ENCODE results near the gene TMEM109. TPM values are rescaled to one million over a fixed set of nuclear protein-coding genes. Genes with fewer than 3 reads are reported as not detected.

TMEM109 gene
- total RNA-seq, 4 donors from 2014 or later = 35.2 to 47.2 (median 45.1) TPM

DNA sequence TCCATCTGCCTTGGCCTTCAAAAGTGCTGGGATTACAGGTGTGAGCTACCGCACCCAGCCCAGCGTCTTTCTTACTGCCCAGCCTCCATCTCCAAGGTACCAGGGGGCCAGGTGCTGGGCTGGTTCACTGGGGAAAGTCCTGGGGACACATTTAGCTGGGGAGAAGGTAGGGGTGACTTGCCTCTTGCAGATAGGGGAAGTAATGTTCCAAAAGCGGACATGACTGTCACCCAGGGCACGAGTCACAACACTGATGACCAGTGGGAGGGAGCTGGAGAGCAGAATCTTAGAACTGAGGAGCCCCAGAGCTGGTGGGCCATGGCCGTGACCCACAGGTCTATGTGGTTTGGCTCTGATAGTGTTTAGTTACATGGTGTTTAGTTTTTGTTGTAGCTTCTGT lies 40.5 kb downstream of the TMEM109 start:
- Histone ChIP-seq H3K27me3 (no peaks in the 10 kb centered on the region), H3K36me3 (no peaks in the 10 kb centered on the region), H3K27ac (no peak overlapping the region), H3K9me3 (no peaks in the 10 kb centered on the region), H3K4me3 (no peak overlapping the region), H3K4me1 (peaks cover 0 to 32% (median 9%) of the 10 kb centered on the region in 4 donors)
- WGBS, 2 donors (ENCODE audit: low coverage in 1 of 2) = 72 to 80% methylated on average over 1 to 5 of the region's 5 CpGs
- no peak for DNase-seq
- intact Hi-C loops (cut with DNase I; ENCODE audit: low total_unique reads) = no loop called here
- TF ChIP-seq, protein P1, sequence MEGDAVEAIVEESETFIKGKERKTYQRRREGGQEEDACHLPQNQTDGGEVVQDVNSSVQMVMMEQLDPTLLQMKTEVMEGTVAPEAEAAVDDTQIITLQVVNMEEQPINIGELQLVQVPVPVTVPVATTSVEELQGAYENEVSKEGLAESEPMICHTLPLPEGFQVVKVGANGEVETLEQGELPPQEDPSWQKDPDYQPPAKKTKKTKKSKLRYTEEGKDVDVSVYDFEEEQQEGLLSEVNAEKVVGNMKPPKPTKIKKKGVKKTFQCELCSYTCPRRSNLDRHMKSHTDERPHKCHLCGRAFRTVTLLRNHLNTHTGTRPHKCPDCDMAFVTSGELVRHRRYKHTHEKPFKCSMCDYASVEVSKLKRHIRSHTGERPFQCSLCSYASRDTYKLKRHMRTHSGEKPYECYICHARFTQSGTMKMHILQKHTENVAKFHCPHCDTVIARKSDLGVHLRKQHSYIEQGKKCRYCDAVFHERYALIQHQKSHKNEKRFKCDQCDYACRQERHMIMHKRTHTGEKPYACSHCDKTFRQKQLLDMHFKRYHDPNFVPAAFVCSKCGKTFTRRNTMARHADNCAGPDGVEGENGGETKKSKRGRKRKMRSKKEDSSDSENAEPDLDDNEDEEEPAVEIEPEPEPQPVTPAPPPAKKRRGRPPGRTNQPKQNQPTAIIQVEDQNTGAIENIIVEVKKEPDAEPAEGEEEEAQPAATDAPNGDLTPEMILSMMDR (IDR thresholded peaks at IDR 0.05) = no peak
- TF ChIP-seq POLR2AphosphoS5 (IDR thresholded peaks at IDR 0.05) (no peak), EP300 (IDR thresholded peaks at IDR 0.05; ENCODE audit: low read depth) (no peak), POLR2A (IDR thresholded peaks at IDR 0.05) (no peak)
- in situ Hi-C loops (cut with MboI; ENCODE audit: low pct_ligation_motif_present in 1 of 4, low pct_unique_long_range_greater_than_20kb in 1 of 4, low sequenced_read_pairs in 3 of 4) = no loop called here

DNA sequence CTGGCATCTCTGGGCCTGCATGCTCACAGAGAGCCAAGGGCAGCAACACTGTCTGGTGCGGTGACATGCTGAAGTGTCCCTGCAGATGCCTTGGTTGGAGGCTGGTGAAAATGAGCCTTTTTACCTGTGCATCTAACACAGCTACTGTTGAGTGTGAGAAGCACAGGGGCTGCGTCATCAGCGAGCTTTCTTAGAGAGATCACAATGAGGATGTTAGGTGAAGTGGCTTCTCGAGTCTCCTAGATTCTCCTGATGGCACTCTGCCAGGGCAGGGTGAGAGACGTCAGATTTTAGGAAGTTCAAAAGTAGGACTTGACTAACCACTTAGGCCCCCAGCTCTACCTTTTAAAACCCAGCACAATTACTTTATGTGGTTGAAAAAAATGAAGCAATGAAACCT lies 41.6 kb downstream of the TMEM109 start:
- TF ChIP-seq POLR2A (IDR thresholded peaks at IDR 0.05) (no peak), POLR2AphosphoS5 (IDR thresholded peaks at IDR 0.05) (no peak), EP300 (IDR thresholded peaks at IDR 0.05; ENCODE audit: low read depth) (no peak)
- TF ChIP-seq, protein P1 (IDR thresholded peaks at IDR 0.05) = no peak
- H3K9me3 ChIP-seq = no peaks in the 10 kb centered on the region
- DNase-seq = no peak
- in situ Hi-C loops (cut with MboI; ENCODE audit: low pct_ligation_motif_present in 1 of 4, low pct_unique_long_range_greater_than_20kb in 1 of 4, low sequenced_read_pairs in 3 of 4) (no loop called here), intact Hi-C loops (cut with DNase I; ENCODE audit: low total_unique reads) (no loop called here)
- WGBS, 2 donors (ENCODE audit: low coverage in 1 of 2) = 51 to 53% methylated on average over 3 to 5 of the region's 5 CpGs
- H3K27ac ChIP-seq = no peak overlapping the region
- no peaks in the 10 kb centered on the region for H3K36me3 ChIP-seq
- peaks cover 0 to 21% (median 9%) of the 10 kb centered on the region in 4 donors for H3K4me1 ChIP-seq
- no peak overlapping the region for H3K4me3 ChIP-seq
- no peaks in the 10 kb centered on the region for H3K27me3 ChIP-seq

DNA sequence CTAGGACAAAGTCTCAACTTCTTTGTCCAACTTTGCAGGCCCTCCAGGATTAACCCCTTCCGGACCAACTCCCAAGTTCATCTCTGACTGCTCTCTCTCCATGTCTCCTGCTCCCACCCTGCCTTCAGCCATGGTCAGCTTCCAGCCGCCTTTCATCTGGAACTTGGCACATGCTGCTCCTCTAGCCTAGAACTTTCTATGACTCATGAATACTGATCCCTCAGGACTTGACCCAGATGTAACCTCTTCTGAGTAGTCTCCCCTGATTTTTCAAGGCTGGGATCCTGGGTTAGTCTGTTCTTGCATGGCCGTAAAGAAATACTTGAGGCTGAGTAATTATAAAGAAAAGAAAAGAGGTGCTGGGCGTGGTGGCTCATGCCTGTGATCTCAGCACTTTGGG lies 43.2 kb downstream of the TMEM109 start:
- no peak overlapping the region for H3K4me3 ChIP-seq
- no peaks in the 10 kb centered on the region for H3K36me3 ChIP-seq
- no peak for TF ChIP-seq POLR2A (IDR thresholded peaks at IDR 0.05)
- no peak for TF ChIP-seq EP300 (IDR thresholded peaks at IDR 0.05; ENCODE audit: low read depth)
- TF ChIP-seq, protein P1 (IDR thresholded peaks at IDR 0.05) = no peak
- no peak overlapping the region for H3K27ac ChIP-seq
- peaks cover 0 to 8% (median 2%) of the 10 kb centered on the region in 4 donors for H3K4me1 ChIP-seq
- intact Hi-C loops (cut with DNase I; ENCODE audit: low total_unique reads) = no loop called here
- in situ Hi-C loops (cut with MboI; ENCODE audit: low pct_ligation_motif_present in 1 of 4, low pct_unique_long_range_greater_than_20kb in 1 of 4, low sequenced_read_pairs in 3 of 4) = no loop called here
- no peaks in the 10 kb centered on the region for H3K9me3 ChIP-seq
- H3K27me3 ChIP-seq = no peaks in the 10 kb centered on the region
- no peak for DNase-seq
- 81 to 90% methylated on average over 3 to 4 of the region's 4 CpGs for WGBS, 2 donors (ENCODE audit: low coverage in 1 of 2)

DNA sequence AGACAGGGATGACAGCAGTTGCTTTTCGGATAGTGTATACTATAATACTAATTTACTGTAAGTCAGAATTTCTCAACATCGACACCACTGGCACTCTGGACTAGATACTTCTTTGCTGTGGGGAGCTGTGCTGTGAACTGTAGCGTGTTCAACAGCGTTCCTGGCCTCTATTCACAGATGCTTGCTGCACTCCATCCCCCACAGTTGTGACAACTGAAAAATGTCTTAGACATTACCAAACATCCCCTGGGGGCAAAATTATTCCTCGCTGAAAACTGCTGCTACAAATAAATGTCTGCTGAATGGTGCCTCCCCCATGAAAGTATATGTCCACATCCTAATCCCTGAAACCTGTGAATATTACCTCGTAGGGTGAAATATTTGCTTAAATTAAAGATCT lies 45.5 kb downstream of the TMEM109 start:
- intact Hi-C loops (cut with DNase I; ENCODE audit: low total_unique reads) (no loop called here), in situ Hi-C loops (cut with MboI; ENCODE audit: low pct_ligation_motif_present in 1 of 4, low pct_unique_long_range_greater_than_20kb in 1 of 4, low sequenced_read_pairs in 3 of 4) (no loop called here)
- no peaks in the 10 kb centered on the region for H3K36me3 ChIP-seq
- TF ChIP-seq POLR2AphosphoS5 (IDR thresholded peaks at IDR 0.05) (no peak), POLR2A (IDR thresholded peaks at IDR 0.05) (no peak), EP300 (IDR thresholded peaks at IDR 0.05; ENCODE audit: low read depth) (no peak)
- TF ChIP-seq, protein P1 (IDR thresholded peaks at IDR 0.05) = no peak
- no peaks in the 10 kb centered on the region for H3K9me3 ChIP-seq
- 64 to 82% methylated on average over 6 of the region's 6 CpGs for WGBS, 2 donors (ENCODE audit: low coverage in 1 of 2)
- no peak for DNase-seq
- no peak overlapping the region for H3K27ac ChIP-seq
- no peak overlapping the region for H3K4me3 ChIP-seq
- no peaks in the 10 kb centered on the region for H3K27me3 ChIP-seq
- H3K4me1 ChIP-seq = no peaks in the 10 kb centered on the region
